Tibial artery (tissue), 4 donors: ENCODE measurements around the gene TNFRSF13B.
"Not testable (repeated sequence)": the region's sequence is repeated elsewhere in the genome, so short reads cannot be mapped to it uniquely, and the experiment has no call there.

Source experiments
- DNase-seq, 2 donors: peaks; one replicate each; pipeline ENCODE4 v3.0.0-alpha.2; 2019
- H3K27ac ChIP-seq, 2 donors: fragments of 200-600 bp; sonication (generic) in 1 of 2; 1 replicate in 1 of 2; 2 replicates in 1 of 2; pipeline ENCODE4 v1.5.1; 2018 to 2019; ENCODE audit warnings: mild to moderate bottlenecking in 1 of 2
- H3K27me3 ChIP-seq, 2 donors: fragments of 200-600 bp; sonication (generic) in 1 of 2; one replicate each; pipeline versions ENCODE4 v1.5.1 to v1.6.0; 2016 to 2019
- H3K36me3 ChIP-seq, 3 donors: fragments of 200-600 bp; sonication (generic) in 2 of 3; one replicate each; pipeline ENCODE4 v1.5.1; 2016 to 2019; ENCODE audit warnings: mild to moderate bottlenecking in 2 of 3
- H3K4me1 ChIP-seq, 4 donors: fragments of 200-600 bp; sonication (generic) in 2 of 4; 1 replicate in 3 of 4; 2 replicates in 1 of 4; pipeline ENCODE4 v1.5.1; 2016 to 2019
- H3K4me3 ChIP-seq, 2 donors: fragments of 200-600 bp; sonication (generic) in 1 of 2; 1 replicate in 1 of 2; 2 replicates in 1 of 2; pipeline ENCODE4 v1.5.1; 2018 to 2019; ENCODE audit warnings: mild to moderate bottlenecking in 2 of 2
- H3K9me3 ChIP-seq, 3 donors: fragments of 200-600 bp; sonication (generic) in 1 of 3; one replicate each; pipeline ENCODE4 v1.5.1; 2016 to 2019
- CTCF ChIP-seq, 2 experiments: fragments of 200-600 bp in 1 of 2; fragments of 450-650 bp in 1 of 2; IDR thresholded peaks; one replicate each; pipeline ENCODE4 v1.5.1; 2017 to 2019; ENCODE audit warnings: antibody characterized with exemption in 2 of 2, mild to moderate bottlenecking in 1 of 2, moderate library complexity in 1 of 2
- intact Hi-C: fragments of 100-400 bp; cut with DNase I; formaldehyde crosslinking; loops from one replicate; pipeline ENCODE4 v1.15.0; 2023; ENCODE audit warnings: low total_unique reads

Gene TNFRSF13B

GRCh38 chr17:17011043-17011907 lies 39.4 kb upstream of the TNFRSF13B start:
- H3K9me3 ChIP-seq, H3K27me3 ChIP-seq, H3K36me3 ChIP-seq, H3K4me3 ChIP-seq, intact Hi-C loops: not testable (repeated sequence)
- Histone ChIP-seq H3K4me1 (peaks cover 0 to 11% (median 5%) of the 10 kb centered on the region in 4 donors), H3K27ac (peak overlapping the region; percentile 37 to 58)
- peak; percentile 64 to 82 for DNase-seq

GRCh38 chr17:17010545-17011034 lies 38.7 kb upstream of the TNFRSF13B start:
- H3K4me3 ChIP-seq, intact Hi-C loops, H3K9me3 ChIP-seq, H3K36me3 ChIP-seq, H3K27me3 ChIP-seq: not testable (repeated sequence)
- DNase-seq: peak in 1 of 2 donors; percentile 83
- Histone ChIP-seq H3K4me1 (peaks cover 0 to 12% (median 5%) of the 10 kb centered on the region in 4 donors), H3K27ac (peak overlapping the region; percentile 41 to 61)

GRCh38 chr17:17009972-17010371 lies 38.1 kb upstream of the TNFRSF13B start:
- peaks cover 0 to 18% (median 9%) of the 10 kb centered on the region in 4 donors for H3K4me1 ChIP-seq
- not testable (repeated sequence) for H3K36me3 ChIP-seq, H3K9me3 ChIP-seq, H3K27me3 ChIP-seq, H3K4me3 ChIP-seq
- peak in 1 of 2 experiments; percentile 18 for TF ChIP-seq CTCF (IDR thresholded peaks at IDR 0.05)
- H3K27ac ChIP-seq: peak overlapping the region; percentile 5 to 55
- intact Hi-C loops: loop anchor here (10.0 kb wide), 3 partner anchors 115 to 225 kb away; partner anchors contain the start of genes FLCN and PLD6
- DNase-seq: peak in 1 of 2 donors; percentile 67

GRCh38 chr17:17008621-17009397 lies 36.9 kb upstream of the TNFRSF13B start:
- H3K36me3 ChIP-seq, H3K27me3 ChIP-seq, H3K4me3 ChIP-seq, H3K9me3 ChIP-seq: not testable (repeated sequence)
- intact Hi-C loops: loop anchor here (10.0 kb wide), 3 partner anchors 116 to 226 kb away; partner anchors contain the start of genes FLCN and PLD6
- Histone ChIP-seq H3K27ac (peak overlapping the region; percentile 5 to 55), H3K4me1 (peaks cover 0 to 30% (median 17%) of the 10 kb centered on the region in 4 donors)
- peak in 1 of 2 donors; percentile 40 for DNase-seq

GRCh38 chr17:17007891-17008290 lies 36.0 kb upstream of the TNFRSF13B start:
- intact Hi-C loops: loop anchor here (10.0 kb wide), 3 partner anchors 117 to 227 kb away; partner anchors contain the start of genes FLCN and PLD6
- H3K36me3 ChIP-seq, H3K4me3 ChIP-seq: not testable (repeated sequence)

GRCh38 chr17:17004997-17005614 lies 33.2 kb upstream of the TNFRSF13B start:
- Histone ChIP-seq H3K4me1 (peaks cover 0 to 41% (median 28%) of the 10 kb centered on the region in 4 donors), H3K27ac (peak overlapping the region in 1 of 2 donors; percentile 55)
- H3K4me3 ChIP-seq, H3K27me3 ChIP-seq, H3K9me3 ChIP-seq, H3K36me3 ChIP-seq: not testable (repeated sequence)
- DNase-seq: peak; percentile 63 to 95
- intact Hi-C loops: loop anchor here (5.0 to 10.0 kb wide), 4 partner anchors 120 to 307 kb away; partner anchors contain the start of genes FLCN and PLD6

More at GRCh38 chr17:17007891-17008290, 36.0 kb upstream of the TNFRSF13B start:
- peak in 1 of 2 donors; percentile 53 for DNase-seq
- H3K4me1 ChIP-seq: peaks cover 0 to 30% (median 19%) of the 10 kb centered on the region in 4 donors
- not testable (repeated sequence) for H3K27me3 ChIP-seq, H3K9me3 ChIP-seq, H3K27ac ChIP-seq

GRCh38 chr17:17004251-17004996 lies 32.5 kb upstream of the TNFRSF13B start:
- intact Hi-C loops: loop anchor here (5.0 to 10.0 kb wide), 4 partner anchors 120 to 308 kb away; partner anchors contain the start of genes FLCN and PLD6
- Histone ChIP-seq H3K4me1 (peaks cover 0 to 36% (median 25%) of the 10 kb centered on the region in 4 donors), H3K9me3 (no peaks in the 10 kb centered on the region), H3K4me3 (no peak overlapping the region), H3K27me3 (no peaks in the 10 kb centered on the region), H3K36me3 (no peaks in the 10 kb centered on the region), H3K27ac (peak overlapping the region in 1 of 2 donors; percentile 55)
- no peak for TF ChIP-seq CTCF (IDR thresholded peaks at IDR 0.05)
- DNase-seq: peak in 1 of 2 donors; percentile 62

GRCh38 chr17:17002731-17003715 lies 31.1 kb upstream of the TNFRSF13B start:
- not testable (repeated sequence) for H3K4me3 ChIP-seq, H3K27ac ChIP-seq, H3K36me3 ChIP-seq, H3K9me3 ChIP-seq, H3K27me3 ChIP-seq
- peak in 1 of 2 donors; percentile 59 for DNase-seq
- intact Hi-C loops: loop anchor here (5.0 to 10.0 kb wide), 4 partner anchors 122 to 309 kb away; partner anchors contain the start of genes FLCN and PLD6
- H3K4me1 ChIP-seq: peaks cover 0 to 30% (median 23%) of the 10 kb centered on the region in 4 donors
